GM18868 (cell line): ENCODE data around the gene CAST.

Experiments
- ATAC-seq: cut with Tn5 transposase; IDR thresholded peaks from one replicate; pipeline ENCODE4 v1.9.1; 2021; ENCODE audit warnings: mild to moderate bottlenecking, moderate library complexity; ENCODE audit not compliant: unreplicated experiment

Gene CAST

DNA sequence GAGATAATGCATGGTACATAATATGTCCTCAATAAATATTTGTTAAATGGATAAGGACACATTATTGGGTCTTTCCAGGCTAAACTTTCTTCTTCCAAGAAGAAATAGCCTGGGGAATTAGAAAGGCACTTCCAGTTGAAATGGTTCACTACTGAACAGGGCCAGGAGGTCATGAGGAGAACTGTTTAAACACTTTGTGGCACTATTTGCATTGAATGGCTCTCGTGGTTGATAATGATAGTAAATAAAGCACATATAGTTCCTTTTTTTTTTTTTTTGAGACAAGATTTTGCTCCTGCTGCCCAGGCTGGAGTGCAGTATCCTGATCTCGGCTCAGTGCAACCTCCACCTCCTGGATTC lies 19.9 kb upstream of the CAST start:
- ATAC-seq: no peak

DNA sequence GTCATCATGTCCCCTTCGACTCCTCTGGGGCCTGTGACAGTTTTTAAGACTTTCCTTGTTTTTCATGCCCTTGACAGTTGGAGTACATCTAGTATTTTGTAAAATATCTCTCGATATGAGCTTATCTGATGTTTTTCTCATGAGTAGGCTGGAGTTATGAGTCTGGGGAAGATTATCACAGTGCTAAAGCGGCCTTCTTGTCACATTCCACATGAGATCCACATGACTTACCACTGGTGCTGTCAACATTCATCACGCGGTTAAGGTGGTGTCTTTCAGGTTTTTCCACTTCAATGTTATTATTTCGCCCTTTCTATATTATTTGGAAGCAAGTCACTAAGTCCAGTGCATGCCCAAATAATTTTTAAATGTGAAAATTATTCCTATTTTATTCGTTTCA lies 17.1 kb upstream of the CAST start:
- ATAC-seq: no peak

DNA sequence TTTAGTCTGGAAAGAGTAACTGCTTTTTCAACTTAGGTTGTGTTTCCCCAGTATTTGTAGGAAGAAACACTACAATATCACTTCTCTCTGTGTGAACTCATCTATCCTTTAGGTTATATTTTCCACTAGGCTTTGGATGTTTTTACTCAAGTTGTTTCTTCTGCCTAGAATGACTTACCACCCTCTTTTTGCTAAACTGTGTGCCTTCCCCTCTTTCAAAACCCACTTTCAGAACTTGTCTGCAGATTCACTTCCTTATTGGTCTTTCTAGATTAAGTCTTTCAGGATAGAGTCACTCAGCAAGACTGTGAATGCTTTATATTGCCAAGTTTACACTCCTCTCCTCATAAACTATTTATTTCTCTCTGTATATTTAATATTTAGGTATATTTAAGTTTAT lies 14.2 kb upstream of the CAST start:
- peak; percentile 88 for ATAC-seq

DNA sequence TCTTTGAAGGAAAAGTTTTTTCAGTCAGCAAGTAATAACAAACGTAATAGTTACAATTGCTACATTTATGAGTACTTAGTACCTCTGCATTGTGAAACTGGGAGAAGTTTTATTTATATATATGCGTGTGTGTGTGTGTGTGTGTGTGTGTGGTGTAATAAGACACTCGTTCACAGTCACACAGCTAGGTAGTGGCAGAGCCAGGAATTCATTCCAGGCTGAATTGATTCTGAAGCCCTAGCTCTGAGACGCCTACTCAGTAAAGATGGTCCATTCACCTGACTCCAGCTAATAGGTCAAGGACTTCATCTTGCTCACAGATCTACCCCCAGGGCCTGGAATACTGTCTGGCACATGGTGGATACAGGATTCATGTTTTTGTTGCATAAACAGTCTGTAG lies 13.6 kb upstream of the CAST start:
- ATAC-seq: no peak

DNA sequence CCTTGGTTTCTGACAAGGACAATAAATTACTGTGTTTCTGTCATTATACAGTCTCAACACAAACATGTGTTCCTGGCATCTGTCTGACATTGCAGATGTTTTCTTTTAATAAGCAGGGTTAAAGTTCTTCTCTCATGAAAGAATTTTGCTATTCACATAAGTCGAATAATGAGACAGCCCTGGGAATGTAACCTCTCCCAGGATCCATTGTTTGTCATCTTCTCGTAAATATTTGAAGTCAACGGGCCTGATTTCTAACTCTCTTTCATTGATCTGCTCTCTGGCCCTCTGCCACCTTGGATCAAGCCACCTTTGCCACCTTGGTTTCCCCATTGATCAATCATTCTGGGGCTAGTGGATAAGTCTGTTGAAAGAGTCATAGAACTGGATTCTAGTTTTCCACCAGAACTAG lies 12.9 kb upstream of the CAST start:
- ATAC-seq: no peak

DNA sequence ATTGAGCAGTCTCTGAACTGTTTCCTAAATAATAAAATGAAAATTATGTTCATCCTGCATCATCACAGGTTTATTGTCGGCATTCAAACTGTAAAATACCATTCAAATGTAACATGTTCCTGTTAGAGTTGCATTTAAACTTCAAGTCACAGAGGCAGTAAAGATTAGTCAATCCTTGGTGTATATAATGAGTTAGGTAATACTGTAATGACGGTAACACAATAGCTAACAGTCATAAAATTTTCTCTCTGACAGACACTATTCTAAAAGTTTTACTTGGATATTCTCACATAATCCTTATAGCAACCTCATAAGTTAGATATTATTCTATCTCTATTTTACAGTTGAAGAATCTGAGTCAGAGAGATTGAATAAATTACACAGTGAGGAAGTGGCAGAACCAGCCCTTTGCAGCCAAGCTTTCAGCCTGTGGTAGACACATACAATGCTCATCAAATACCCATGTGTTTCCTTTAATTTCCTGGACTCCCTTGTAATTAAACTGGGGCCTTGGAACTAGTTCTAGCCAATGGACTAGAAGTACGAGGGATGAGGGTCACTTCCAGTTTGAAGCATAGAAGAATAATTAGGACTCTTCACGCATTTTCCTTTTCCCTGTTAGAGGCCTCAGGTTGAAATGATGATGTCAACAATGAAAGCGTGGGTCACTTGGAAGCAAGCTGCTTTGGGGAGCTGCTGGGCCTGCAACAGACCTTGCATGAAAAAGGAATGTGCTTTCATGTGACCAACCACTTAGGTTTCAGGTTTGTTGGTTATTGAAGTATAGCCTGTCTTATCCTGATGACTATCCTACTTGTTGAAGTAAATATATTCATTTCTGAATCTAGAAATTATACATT lies 12.3 kb upstream of the CAST start:
- no peak for ATAC-seq

DNA sequence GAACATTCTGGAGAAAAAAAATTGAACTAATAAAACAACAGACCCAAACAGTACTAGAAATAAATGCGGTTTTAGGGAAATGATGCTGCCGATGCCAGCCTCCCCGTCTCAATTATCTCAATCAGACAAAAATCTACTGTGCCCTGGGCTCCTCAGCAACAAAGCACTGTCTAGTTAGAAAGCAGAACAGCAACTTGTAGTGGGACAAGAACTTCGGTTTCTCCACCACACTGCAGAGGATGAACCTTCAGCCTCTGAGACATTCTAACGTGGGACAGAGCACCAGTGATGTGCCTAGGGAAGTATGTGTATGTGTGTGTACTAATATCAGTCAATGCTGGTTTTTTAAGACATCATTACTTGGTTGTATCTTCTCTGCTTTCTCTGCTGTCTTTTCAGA lies 11.1 kb upstream of the CAST start:
- peak; percentile 44 for ATAC-seq

DNA sequence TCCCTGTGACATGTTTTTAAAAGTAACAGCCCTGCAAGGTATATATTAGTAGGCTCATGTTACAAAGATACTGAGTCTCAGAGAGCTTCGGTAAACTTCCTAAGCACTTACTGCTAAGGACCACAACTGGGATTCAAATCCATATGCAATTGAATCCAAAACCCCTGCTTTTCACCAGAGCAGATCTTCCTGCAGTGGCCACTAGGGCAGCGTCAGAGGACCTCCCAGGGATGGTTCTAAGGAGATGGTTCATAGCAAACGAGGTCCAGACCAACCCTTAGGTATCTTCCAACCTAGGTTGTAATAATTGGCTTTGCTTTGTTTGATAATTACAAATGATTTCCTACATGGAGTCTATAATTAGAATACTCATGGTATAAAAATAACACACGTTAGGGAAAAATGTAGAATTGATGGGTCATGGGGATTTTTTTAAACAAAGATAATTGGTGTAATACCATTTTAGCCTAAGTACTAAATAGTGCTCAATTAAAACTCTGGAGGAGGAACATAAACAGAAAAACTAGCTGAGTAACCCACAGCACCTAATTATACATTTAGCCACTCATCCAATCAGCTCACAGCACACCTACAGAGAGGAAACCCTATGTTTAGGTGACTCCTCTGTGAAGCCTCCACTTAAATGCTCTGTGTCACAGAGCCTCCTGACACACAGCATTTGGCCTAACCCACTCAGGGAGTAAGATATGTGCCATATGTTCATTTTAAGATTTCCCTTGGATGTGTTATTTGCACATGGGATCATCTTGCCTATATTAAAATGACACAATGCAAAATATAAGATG lies 10.0 kb upstream of the CAST start:
- ATAC-seq: no peak

DNA sequence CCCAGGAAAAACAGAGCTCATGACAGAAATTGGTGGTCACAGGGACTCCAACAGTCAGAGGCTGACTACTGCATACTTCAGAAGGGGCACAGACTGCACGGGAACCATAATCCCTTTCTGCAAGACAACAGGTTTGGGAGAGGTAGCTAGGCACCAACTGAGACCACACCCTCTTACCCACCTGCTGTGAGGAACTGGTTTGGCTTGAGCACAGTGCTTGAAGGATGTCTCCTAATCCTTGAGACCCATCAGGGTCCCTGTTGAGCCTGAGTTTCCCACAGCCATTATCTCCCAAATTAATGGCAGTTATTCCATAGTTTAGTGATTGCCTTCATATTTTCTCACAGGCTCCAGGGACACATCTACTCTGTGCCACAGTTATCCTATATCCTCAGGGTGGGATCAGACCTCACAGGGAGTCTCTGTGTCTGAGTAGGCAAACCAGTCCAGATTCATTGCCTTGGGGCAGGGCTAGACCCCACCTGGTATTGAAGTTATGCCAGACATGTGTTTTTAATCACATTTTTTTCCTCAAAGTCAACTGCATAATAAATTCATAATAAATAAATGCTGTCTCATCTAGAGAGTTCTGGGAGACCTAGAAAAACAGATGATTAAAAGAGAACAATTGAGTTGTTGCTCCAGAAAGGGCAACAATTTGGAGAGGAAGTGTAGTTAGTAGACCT lies 9.3 kb upstream of the CAST start:
- ATAC-seq: no peak

DNA sequence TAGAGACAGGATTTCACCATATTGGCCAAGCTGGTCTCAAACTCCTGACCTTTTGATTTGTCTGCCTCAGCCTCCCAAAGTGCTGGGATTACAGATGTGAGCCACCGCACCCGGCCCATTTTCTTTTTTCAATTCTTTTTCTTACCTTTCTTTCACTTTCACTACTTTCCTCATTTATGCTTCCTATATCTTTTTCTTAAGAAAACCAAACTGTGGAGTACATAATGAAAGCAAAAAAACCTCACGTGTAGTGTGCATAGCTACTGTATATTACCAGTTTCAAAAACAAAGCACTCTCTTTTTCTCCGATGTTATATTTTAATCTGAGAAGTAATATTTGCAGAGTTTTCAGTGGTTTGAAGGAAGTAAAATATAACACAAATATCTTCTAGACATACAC lies 8.0 kb upstream of the CAST start:
- no peak for ATAC-seq

DNA sequence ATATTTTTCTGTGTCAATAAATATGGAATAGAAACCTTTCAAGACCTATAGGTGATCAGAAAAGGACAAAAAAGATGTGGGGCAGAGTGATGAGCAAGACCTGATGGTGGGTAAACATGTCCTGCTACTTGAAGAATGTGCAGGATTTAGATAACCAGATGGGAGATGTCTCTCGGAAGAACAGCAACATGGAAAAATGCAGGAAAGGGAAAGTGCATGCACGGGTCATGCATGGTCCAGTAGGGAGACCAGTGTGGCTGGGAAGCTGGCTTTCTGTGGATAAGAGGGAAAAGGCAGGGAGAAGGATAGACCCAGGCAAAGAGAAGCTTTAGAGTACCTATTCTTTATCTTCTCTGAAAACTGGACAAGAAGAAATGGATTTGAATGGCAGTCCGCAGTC lies 7.1 kb upstream of the CAST start:
- no peak for ATAC-seq

DNA sequence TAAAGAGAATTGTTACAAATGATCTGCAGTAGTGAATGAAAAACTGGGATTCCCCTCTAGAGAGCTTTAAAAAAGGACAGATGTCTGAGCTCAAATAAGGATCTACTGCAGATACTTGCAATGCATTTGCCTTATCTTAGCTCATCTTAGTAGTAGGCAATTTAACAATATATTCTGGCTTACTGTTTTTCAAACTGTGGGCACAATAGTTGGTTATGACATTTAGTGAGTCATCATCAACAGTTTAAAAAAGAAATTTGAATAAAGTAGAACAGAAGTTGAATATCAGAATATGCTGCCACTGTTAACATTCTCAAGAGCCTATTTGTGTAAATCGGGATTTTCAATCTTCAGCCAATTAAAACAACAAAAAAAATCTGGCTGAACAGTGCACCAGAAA lies 6.7 kb upstream of the CAST start:
- ATAC-seq: no peak

DNA sequence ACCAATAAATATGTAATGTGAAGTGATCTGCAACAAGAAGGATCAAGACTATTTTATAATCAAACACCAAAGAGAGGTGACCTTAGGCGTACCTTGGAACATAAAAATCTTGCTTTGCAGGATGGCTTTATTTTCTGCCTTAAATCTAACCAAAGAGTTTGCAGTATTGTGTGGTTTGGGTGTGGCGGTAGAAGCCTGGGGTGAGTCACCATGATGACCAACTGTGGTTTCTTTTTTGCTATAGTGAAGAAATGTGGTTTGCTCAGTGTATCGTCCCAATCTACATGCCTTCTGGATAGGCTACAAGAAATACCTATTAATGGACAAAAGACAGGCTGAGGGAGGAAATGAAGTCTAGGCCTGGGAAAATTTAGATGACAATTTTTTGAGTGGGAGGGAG lies 5.1 kb upstream of the CAST start:
- peak; percentile 72 for ATAC-seq

DNA sequence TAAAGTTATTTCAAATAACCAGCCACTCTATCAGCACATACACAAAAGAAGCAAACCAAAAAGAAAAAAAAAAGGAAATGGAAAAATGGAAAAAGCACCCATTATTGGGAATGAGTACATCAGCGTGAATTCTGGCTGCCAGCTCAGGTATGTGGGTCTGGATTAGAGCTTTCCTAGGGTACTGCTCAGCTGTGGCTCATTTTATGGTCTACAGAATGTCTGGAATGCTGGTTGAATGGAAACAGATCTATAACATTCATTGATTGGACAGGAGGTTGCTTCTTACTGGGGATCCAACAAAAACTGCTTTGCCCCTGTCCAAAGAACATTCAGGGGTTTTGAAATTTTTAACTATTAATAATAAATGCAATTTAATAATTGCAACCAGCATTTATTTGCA lies 3.9 kb upstream of the CAST start:
- ATAC-seq: no peak

DNA sequence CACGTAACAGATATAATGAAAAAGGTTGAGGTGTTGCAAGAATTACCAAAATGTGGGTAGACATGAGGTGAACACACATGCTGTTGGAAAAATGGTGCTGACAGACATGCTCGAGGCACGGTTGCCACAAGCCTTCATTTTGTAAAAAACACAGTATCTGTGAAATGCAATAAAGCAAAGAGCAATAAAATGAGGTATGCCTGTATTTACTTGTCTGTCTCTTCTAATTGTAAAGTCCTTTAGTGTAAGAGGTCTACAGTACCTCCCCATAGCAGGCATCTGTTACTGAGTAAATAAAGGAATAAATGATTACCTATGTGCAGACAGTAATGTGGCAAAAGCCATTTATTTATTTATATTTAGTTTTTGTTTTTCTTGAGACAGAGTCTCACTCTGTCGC lies 3.0 kb upstream of the CAST start:
- ATAC-seq: no peak

DNA sequence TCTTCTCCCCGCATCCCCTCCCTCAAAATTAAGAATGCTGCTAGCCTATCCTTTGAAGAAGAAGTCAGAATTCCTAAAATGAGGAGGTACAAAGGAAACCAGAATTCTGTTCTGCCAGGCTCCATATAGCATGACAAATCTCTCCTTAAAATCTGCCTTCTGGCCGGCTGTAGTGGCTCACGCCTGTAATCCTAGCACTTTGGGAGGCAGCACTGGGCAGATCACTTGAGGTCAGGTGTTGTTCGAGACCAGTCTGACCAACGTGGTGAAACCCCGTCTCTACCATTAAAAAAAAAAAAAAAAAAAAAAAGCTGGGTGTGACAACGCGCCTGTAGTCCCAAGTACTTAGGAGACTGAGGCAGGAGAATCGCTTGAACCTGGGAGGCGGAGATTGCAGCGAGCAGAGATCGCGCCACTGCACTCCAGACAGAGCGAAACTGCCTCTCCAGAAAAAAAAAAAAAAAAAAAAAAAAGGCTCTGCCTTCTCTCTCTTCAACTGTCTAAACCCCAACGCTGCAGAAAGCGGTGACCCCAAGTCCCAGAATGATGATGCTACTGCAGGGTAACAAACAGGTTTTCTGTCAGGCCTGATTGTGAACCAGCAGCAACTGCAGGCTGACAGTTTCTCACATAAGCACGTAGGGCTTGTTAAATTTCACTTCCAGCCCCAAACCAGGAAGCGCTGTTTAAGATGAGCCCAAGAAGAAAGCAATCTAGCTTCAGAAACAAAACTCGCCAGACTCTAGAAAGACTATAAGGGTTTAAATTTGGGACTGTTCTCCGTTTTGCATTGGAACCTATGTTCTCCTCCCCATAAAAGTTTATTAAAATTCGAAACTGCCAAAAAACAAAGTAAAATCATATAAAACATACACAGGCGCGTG lies 963 bp upstream of the CAST start:
- ATAC-seq: no peak

DNA sequence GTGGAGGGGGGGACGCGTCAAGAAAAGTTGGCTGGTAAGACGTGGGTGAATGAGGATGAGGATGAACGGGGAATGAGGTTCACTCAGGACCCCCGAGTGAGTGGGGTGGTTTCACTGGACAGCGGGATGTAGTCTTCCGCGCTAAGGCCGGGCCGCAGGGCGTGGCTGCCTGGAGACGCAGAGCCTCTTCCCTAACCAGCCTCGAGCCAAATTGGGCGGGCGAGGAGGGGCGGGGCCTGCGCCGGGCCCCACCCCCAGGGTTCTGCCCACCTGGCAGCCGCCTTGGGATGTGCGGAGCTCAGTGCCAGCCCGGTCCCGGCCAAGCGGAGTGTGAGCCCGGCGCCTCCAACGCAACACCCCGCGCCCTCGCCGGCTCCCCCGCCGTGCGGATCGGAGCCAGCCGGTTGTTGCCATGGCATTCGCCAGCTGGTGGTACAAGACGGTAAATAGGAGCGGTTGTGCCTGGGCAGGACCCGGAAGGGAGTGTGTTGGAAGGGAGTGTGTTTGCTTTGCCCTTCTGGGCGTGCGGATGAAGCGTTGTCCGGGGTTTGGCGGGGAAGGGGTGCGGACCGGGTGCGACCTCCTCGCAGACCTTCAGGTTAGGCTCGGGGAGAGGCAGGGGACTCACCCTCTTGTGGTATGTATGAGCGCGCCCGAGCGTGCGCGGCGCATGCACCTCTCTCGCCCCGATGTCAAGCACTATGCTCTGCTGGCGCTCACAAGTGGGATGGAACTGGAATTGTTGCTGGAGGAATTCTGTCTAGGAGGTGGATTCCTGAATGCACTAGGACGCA lies 746 bp downstream of the CAST start:
- ATAC-seq: peak; percentile 81

DNA sequence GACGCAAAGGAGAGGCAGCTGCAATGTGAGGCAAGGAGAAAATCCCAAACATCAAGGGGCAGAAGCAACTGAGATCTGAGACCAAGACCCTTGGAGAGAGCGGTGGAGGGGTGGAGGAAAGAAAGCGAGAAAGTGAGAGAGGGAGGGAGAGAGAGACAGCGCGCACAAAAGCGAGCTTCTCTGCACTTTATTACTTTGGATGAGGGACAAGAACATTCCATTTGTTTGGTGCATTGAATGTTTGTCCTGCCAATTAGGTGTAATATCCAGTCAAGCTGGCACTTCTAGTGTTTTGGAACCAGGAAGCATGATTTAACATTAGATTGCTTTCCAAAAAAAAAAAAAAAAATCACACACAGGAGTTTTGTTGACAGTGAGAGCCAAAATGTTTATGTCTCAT lies 1.4 kb downstream of the CAST start:
- no peak for ATAC-seq

DNA sequence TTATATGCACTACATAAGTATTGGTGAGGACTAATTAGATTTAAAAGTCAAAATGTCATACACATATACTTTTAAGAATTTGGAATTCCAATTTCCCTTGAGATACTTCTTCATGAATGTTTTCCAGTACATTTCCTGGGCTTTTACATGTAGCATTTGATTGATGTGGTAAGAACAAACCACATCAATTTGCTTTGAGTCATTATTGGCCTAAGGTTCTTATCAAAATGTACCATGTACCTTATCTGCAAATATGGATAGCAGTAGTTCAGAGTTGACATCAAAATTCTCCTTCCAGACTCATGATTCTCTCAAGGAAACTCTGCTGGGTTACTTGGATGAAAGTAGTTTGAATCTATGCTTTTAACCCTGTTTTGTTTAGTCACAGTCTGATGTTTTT lies 2.5 kb downstream of the CAST start:
- no peak for ATAC-seq

DNA sequence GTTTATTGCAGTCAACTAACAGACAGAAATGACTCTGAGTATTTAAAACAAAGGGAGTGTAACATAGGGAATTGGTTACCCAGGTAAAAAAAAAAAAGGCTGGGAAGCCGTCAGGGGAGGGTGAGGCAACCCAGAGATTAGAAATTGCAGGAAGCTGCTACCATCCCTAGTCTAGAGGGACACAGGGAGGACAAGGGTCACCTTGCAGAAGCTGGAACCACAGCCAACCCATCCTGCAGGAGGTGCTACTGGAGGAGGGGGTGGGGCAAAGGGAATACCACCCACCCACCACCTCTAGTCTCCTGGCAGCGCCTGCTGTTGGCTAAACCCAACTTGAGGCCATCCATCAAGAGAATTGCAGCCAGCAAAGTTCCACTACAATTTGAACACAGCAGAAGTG lies 6.5 kb downstream of the CAST start:
- ATAC-seq: no peak
